H1 (cell line): ENCODE measurements around the gene MKI67. TPM values are rescaled to one million over a fixed set of nuclear protein-coding genes. Genes with fewer than 3 reads are reported as not detected.

Source experiments
- RAD21 ChIP-seq, 2 experiments: IDR thresholded peaks in 1 of 2; conservative IDR thresholded peaks in 1 of 2; 2 replicates each; pipeline ENCODE4 v1.6.1; 2011; ENCODE audit warnings: low read depth in 2 of 2, low read length in 2 of 2, improper control_type of control experiment in 1 of 2, inconsistent platforms in 1 of 2, mild to moderate bottlenecking in 1 of 2, moderate library complexity in 1 of 2
- RNF2 ChIP-seq: fragments of 200-900, 300-1000 bp; sonication (generic); IDR thresholded peaks from 2 replicates; pipeline ENCODE4 v1.7.1; 2016; ENCODE audit warnings: borderline replicate concordance, low read depth, mild to moderate bottlenecking, antibody characterized with exemption, low read length; ENCODE audit not compliant: poor library complexity, severe bottlenecking; ENCODE audit errors: missing control alignments
- SIN3A ChIP-seq, 2 experiments: IDR thresholded peaks in 1 of 2; conservative IDR thresholded peaks in 1 of 2; 2 replicates each; pipeline ENCODE4 v1.6.1; 2011 to 2012; ENCODE audit warnings: low read length in 2 of 2, improper control_type of control experiment in 1 of 2, low read depth in 1 of 2, mild to moderate bottlenecking in 1 of 2
- SUZ12 ChIP-seq: fragments of 200-600 bp; sonication (generic); IDR thresholded peaks from 2 replicates; pipeline ENCODE4 v1.6.1; 2012; ENCODE audit warnings: mild to moderate bottlenecking, inconsistent platforms, low read length, moderate library complexity, mixed read lengths
- polyA plus RNA-seq, 7 experiments: library from polyadenylated mRNA; depleted of rRNA in 3 of 7; stranded (reverse) in 5 of 7; unstranded in 2 of 7; fragments of >200 nt in 5 of 7; fragments of 200-250 nt in 2 of 7; gene quantifications; 1 replicate in 5 of 7; 2 replicates in 1 of 7; 4 replicates in 1 of 7; pipeline versions ENCODE4 v1.2.1 to v1.2.3, GENCODE V29; 2011 to 2013; ENCODE audit warnings: missing spikeins in 2 of 7, mixed read lengths in 2 of 7
- total RNA-seq: library from RNA; stranded (reverse); fragmentation: NEBNext Ultra II Directional; extraction: Animal tissue kit (Norgen Biotek cat#: 25700); gene quantifications from 2 replicates; pipeline ENCODE4 v1.2.1, GENCODE V29; 2021
- TF ChIP-seq, protein P1 (sequence below), 3 experiments: IDR thresholded peaks; 1 replicate in 2 of 3; 2 replicates in 1 of 3; pipeline versions ENCODE4 v1.5.1 to v1.6.1; 2011; ENCODE audit warnings: low read length in 3 of 3, mild to moderate bottlenecking in 3 of 3, inconsistent platforms in 2 of 3, low read depth in 1 of 3, moderate library complexity in 1 of 3; ENCODE audit not compliant: insufficient read depth in 1 of 3; ENCODE audit errors: control extremely low read depth in 1 of 3

MKI67 gene
- total and polyA plus RNA-seq, 2 of the 8 experiments (the other 6 are each of a cell fraction or from before 2014, with no cell fraction given), result 15.8 to 85.1 TPM

DNA sequence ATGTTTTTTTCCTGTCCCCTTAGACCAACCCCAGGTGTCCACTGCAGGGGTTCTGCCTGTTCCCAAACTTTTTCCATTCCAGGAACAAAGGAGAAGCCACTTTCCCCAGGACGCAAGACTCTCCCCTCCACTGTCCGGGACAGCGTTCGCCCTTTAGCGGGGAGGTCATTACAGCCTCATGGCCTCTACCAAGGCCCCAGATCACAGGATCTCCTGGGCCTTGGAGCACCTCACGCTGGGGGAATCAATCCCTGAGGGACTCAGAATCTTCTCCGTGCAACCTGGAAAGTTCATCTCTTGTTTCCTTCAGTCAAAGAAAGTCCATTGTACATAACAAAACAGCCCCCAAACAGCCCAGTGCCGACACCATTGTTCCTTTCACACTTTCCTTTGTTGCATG lies 41.2 kb downstream of the MKI67 start (continued):
- TF ChIP-seq RNF2 (no peak), SIN3A (conservative IDR thresholded peaks at IDR 0.05 in 1 of 2, IDR thresholded peaks at IDR 0.05 in 1 of 2; ENCODE audit: low read depth in 1 of 2, low read length in 2 of 2) (no peak), RAD21 (IDR thresholded peaks at IDR 0.05 in 1 of 2, conservative IDR thresholded peaks at IDR 0.05 in 1 of 2; ENCODE audit: low read depth in 2 of 2, low read length in 2 of 2) (no peak), SUZ12 (no peak)
- TF ChIP-seq, protein P1, sequence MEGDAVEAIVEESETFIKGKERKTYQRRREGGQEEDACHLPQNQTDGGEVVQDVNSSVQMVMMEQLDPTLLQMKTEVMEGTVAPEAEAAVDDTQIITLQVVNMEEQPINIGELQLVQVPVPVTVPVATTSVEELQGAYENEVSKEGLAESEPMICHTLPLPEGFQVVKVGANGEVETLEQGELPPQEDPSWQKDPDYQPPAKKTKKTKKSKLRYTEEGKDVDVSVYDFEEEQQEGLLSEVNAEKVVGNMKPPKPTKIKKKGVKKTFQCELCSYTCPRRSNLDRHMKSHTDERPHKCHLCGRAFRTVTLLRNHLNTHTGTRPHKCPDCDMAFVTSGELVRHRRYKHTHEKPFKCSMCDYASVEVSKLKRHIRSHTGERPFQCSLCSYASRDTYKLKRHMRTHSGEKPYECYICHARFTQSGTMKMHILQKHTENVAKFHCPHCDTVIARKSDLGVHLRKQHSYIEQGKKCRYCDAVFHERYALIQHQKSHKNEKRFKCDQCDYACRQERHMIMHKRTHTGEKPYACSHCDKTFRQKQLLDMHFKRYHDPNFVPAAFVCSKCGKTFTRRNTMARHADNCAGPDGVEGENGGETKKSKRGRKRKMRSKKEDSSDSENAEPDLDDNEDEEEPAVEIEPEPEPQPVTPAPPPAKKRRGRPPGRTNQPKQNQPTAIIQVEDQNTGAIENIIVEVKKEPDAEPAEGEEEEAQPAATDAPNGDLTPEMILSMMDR (IDR thresholded peaks at IDR 0.05; ENCODE audit: control extremely low read depth in 1 of 3, insufficient read depth in 1 of 3, low read depth in 1 of 3, low read length in 3 of 3), result no peak
